Progenitor cell of endocrine pancreas (in vitro differentiated cells): ENCODE measurements around the gene MPV17. TPM values are rescaled to one million over a fixed set of nuclear protein-coding genes. Genes with fewer than 3 reads are reported as not detected.

Source experiments
- DNase-seq: peaks from one replicate; pipeline ENCODE4 v3.0.0; 2021; ENCODE audit warnings: low spot score; ENCODE audit not compliant: unreplicated experiment
- H3K27ac Mint-ChIP-seq: 2 replicates; pipeline ENCODE4 v1.8.0; 2021; ENCODE audit warnings: mild to moderate bottlenecking, moderate library complexity, mixed read lengths
- H3K27me3 Mint-ChIP-seq: 2 replicates; pipeline ENCODE4 v1.8.0; 2021; ENCODE audit warnings: mixed read lengths
- H3K36me3 Mint-ChIP-seq: 2 replicates; pipeline ENCODE4 v1.8.0; 2022; ENCODE audit warnings: mixed read lengths; ENCODE audit not compliant: insufficient read depth
- H3K4me1 Mint-ChIP-seq: 2 replicates; pipeline ENCODE4 v1.8.0; 2021; ENCODE audit warnings: low read depth, mixed read lengths
- H3K4me3 Mint-ChIP-seq: 2 replicates; pipeline ENCODE4 v1.8.0; 2021; ENCODE audit warnings: low read depth, mild to moderate bottlenecking, moderate library complexity, mixed read lengths
- H3K9me3 Mint-ChIP-seq: 2 replicates; pipeline ENCODE4 v1.8.0; 2021; ENCODE audit warnings: low read depth, mixed read lengths
- total RNA-seq: library from RNA; stranded (reverse); gene quantifications from 2 replicates; pipeline ENCODE4 v1.2.1, GENCODE V29; 2021
- TF ChIP-seq, protein P1 (sequence below): fragments of 200-600 bp; sonication (generic); IDR thresholded peaks from one replicate; pipeline ENCODE4 v1.5.0; 2021; ENCODE audit warnings: antibody characterized with exemption, mild to moderate bottlenecking; ENCODE audit not compliant: unreplicated experiment

The MPV17 gene
- total RNA-seq, 1 donor from 2014 or later: 60.4 TPM

GRCh38 chr2:27284996-27285395 lies 37.9 kb downstream of the MPV17 start:
- Mint-ChIP-seq H3K4me1 (peaks cover 10% of the 10 kb centered on the region), H3K36me3 (no peaks in the 10 kb centered on the region), H3K27ac (no peak overlapping the region), H3K27me3 (peaks cover 43% of the 10 kb centered on the region), H3K4me3 (no peak overlapping the region), H3K9me3 (no peaks in the 10 kb centered on the region)
- TF ChIP-seq, protein P1, sequence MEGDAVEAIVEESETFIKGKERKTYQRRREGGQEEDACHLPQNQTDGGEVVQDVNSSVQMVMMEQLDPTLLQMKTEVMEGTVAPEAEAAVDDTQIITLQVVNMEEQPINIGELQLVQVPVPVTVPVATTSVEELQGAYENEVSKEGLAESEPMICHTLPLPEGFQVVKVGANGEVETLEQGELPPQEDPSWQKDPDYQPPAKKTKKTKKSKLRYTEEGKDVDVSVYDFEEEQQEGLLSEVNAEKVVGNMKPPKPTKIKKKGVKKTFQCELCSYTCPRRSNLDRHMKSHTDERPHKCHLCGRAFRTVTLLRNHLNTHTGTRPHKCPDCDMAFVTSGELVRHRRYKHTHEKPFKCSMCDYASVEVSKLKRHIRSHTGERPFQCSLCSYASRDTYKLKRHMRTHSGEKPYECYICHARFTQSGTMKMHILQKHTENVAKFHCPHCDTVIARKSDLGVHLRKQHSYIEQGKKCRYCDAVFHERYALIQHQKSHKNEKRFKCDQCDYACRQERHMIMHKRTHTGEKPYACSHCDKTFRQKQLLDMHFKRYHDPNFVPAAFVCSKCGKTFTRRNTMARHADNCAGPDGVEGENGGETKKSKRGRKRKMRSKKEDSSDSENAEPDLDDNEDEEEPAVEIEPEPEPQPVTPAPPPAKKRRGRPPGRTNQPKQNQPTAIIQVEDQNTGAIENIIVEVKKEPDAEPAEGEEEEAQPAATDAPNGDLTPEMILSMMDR: no peak
- DNase-seq: no peak

- H3K27ac Mint-ChIP-seq: peak overlapping the region; percentile 25
- TF ChIP-seq, protein P1: no peak
- H3K4me1 Mint-ChIP-seq: peaks cover 10% of the 10 kb centered on the region
- H3K36me3 Mint-ChIP-seq: no peaks in the 10 kb centered on the region
- H3K9me3 Mint-ChIP-seq: no peaks in the 10 kb centered on the region
- DNase-seq: no peak
- H3K27me3 Mint-ChIP-seq: peaks cover 41% of the 10 kb centered on the region
- H3K4me3 Mint-ChIP-seq: no peak overlapping the region
Measured at GRCh38 chr2:27282892-27283291, 40.0 kb downstream of the MPV17 start.

- peaks cover 45% of the 10 kb centered on the region for H3K27me3 Mint-ChIP-seq
- H3K4me3 Mint-ChIP-seq: no peak within 1 kb of the TSS
- no peak for DNase-seq
- H3K9me3 Mint-ChIP-seq: no peaks in the 10 kb centered on the region
- H3K36me3 Mint-ChIP-seq: no peaks in the 10 kb centered on the region
- peak within 1 kb of the TSS; percentile 25 for H3K27ac Mint-ChIP-seq
- TF ChIP-seq, protein P1: no peak
- H3K4me1 Mint-ChIP-seq: peaks cover 10% of the 10 kb centered on the region
Measured at GRCh38 chr2:27281855-27282559, 40.9 kb downstream of the MPV17 start, which contains the start of gene TRIM54. Gene TRIM54, plus strand, starts transcription at chr2:27282429. Its CDS starts 303 bp downstream, at chr2:27282732.

- H3K9me3 Mint-ChIP-seq: no peaks in the 10 kb centered on the region
- H3K27me3 Mint-ChIP-seq: peaks cover 41% of the 10 kb centered on the region
- H3K27ac Mint-ChIP-seq: no peak overlapping the region
- no peak for DNase-seq
- H3K36me3 Mint-ChIP-seq: no peaks in the 10 kb centered on the region
- peaks cover 10% of the 10 kb centered on the region for H3K4me1 Mint-ChIP-seq
- TF ChIP-seq, protein P1: no peak
- no peak overlapping the region for H3K4me3 Mint-ChIP-seq
Measured at GRCh38 chr2:27281442-27281841, 41.5 kb downstream of the MPV17 start.

GRCh38 chr2:27280826-27281225 lies 42.1 kb downstream of the MPV17 start:
- Mint-ChIP-seq H3K4me3 (no peak overlapping the region), H3K9me3 (no peaks in the 10 kb centered on the region), H3K36me3 (no peaks in the 10 kb centered on the region), H3K27ac (no peak overlapping the region), H3K27me3 (peaks cover 39% of the 10 kb centered on the region), H3K4me1 (peaks cover 10% of the 10 kb centered on the region)
- no peak for DNase-seq
- TF ChIP-seq, protein P1: no peak
